ENCODE data around the gene TSHB.

GRCh38 chr1:115036814-115037507, 7.3 kb downstream of the TSHB start:
- no peak for TF ChIP-seq CTCF (IDR thresholded peaks at IDR 0.05)
- TF ChIP-seq POLR2A (IDR thresholded peaks at IDR 0.05): no peak
